ENCODE data around the gene AHCTF1.

AHCTF1 gene

DNA sequence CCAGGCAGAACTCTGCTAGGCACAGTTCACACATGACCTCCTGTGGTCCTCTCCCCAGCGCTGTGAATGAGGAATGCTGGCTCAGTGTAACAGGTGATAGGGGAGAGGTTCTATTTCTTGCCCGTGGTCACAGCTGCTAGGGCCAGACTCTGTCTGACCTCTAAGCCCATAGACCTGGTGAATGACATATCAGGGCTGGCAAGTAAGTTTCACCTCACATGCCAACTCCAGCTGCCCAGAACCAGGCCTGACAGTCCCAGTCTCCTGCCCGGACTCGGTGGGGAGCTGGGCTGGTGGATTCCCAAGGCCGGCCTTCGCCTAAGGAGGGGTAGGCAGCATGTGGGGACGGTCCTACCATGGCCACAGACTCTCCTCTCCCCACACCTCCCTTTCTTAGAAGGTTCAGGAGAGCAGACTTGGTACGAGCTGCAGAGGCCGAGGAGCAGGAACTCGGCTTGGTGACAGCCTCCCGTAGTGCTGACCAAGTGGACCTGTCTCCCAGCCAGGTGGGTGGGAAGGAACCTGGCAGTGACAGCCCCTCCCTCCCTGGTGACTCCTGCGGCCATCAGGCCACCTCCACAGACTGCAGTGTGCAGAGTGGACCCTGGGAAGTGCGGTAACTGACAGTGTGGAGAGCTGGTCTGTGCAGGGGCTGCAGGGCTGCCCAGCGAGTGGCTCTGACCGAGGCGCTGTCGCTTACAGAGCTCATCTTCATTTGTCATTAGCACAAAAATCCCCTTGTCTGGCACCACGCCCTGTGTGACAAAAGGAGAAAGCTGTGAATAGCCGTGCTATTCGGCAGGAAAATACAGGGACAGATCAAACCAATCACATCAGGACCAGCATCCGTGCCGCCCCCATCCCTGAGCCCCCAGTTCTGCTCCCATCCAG is 132.9 kb downstream of the AHCTF1 start:
- Histone ChIP-seq H3K4me3 (no peak overlapping the region), H3K9me3 (peaks cover 0 to 7% (median 0%) of the 10 kb centered on the region in 3 donors), H3K4me1 (no peaks in the 10 kb centered on the region), H3K27ac (no peak overlapping the region), H3K27me3 (peaks cover 0 to 31% of the 10 kb centered on the region in 2 donors), H3K36me3 (no peaks in the 10 kb centered on the region)
- DNase-seq: peak in 1 of 2 donors; percentile 48
- TF ChIP-seq, protein P1, sequence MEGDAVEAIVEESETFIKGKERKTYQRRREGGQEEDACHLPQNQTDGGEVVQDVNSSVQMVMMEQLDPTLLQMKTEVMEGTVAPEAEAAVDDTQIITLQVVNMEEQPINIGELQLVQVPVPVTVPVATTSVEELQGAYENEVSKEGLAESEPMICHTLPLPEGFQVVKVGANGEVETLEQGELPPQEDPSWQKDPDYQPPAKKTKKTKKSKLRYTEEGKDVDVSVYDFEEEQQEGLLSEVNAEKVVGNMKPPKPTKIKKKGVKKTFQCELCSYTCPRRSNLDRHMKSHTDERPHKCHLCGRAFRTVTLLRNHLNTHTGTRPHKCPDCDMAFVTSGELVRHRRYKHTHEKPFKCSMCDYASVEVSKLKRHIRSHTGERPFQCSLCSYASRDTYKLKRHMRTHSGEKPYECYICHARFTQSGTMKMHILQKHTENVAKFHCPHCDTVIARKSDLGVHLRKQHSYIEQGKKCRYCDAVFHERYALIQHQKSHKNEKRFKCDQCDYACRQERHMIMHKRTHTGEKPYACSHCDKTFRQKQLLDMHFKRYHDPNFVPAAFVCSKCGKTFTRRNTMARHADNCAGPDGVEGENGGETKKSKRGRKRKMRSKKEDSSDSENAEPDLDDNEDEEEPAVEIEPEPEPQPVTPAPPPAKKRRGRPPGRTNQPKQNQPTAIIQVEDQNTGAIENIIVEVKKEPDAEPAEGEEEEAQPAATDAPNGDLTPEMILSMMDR (IDR thresholded peaks at IDR 0.05): no peak
- intact Hi-C loops (cut with DNase I; ENCODE audit: low total_unique reads): no loop called here

DNA sequence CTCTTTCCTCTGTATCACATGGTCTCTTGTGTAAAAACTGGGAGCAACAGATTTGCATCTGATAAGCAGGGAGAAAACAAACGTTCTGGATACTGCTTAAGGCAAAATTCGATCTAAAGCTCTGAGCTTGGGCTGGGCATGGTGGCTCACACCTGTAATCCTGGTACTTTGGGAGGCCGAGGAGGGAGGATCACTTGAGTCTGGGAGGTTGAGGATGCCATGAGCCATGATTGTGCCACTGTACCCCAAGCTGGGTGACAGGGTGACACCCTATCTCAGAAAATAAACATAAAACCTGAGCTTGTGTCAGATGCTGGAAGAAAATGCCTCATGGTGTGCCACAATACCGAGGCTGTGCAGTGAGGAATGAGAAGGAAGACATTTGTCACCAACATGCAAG is 133.6 kb downstream of the AHCTF1 start:
- no peaks in the 10 kb centered on the region for H3K36me3 ChIP-seq
- intact Hi-C loops (cut with DNase I; ENCODE audit: low total_unique reads): no loop called here
- H3K4me1 ChIP-seq: no peaks in the 10 kb centered on the region
- H3K27me3 ChIP-seq: peaks cover 0 to 35% of the 10 kb centered on the region in 2 donors
- DNase-seq: no peak
- no peak overlapping the region for H3K4me3 ChIP-seq
- peaks cover 0 to 4% (median 0%) of the 10 kb centered on the region in 3 donors for H3K9me3 ChIP-seq
- no peak overlapping the region for H3K27ac ChIP-seq
- TF ChIP-seq, protein P1 (IDR thresholded peaks at IDR 0.05): no peak

DNA sequence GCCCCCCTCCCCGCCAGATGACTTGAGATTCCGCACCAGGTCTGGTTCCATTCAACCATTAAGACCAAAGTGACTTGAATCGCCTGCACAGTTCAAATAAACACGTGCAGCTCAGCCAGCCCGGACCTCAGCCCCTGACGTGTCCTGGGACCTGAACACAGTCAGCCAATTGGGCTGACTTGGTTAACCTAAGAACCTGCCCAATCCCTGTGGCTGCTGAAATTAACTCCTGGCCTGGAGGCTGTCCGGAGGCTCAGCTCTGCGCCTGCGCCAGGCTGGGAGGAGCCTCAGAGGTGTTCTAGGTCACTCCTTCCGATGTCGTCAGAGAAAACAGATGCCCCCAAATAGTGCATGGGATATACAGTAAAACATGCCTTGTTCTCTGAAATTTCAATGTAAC is 134.2 kb downstream of the AHCTF1 start:
- no peak overlapping the region for H3K4me3 ChIP-seq
- TF ChIP-seq, protein P1 (IDR thresholded peaks at IDR 0.05): no peak
- H3K4me1 ChIP-seq: no peaks in the 10 kb centered on the region
- H3K27me3 ChIP-seq: peaks cover 0 to 40% of the 10 kb centered on the region in 2 donors
- peak in 1 of 2 donors; percentile 38 for DNase-seq
- no peaks in the 10 kb centered on the region for H3K36me3 ChIP-seq
- no peak overlapping the region for H3K27ac ChIP-seq
- no peaks in the 10 kb centered on the region for H3K9me3 ChIP-seq
- intact Hi-C loops (cut with DNase I; ENCODE audit: low total_unique reads): no loop called here

DNA sequence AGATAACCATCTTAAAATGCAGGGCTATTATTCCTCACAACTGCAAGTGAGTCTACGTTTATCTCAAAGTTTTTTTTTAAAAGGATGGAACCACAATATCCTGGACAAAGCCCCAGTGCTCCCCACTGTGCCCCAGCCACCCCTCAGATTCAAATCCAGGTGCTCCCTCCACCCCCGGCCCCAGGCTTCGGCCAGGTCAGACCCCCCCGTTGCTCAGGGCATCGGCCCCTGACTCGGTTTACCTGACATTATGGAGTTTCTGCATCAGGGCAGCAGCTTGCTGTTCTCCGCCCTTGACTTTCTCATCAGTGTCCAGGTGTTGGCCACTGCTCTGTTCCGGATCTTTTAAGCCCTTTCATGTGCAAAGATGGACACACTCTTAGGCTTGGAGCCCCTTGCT is 134.6 kb downstream of the AHCTF1 start:
- H3K9me3 ChIP-seq: no peaks in the 10 kb centered on the region
- no peak overlapping the region for H3K27ac ChIP-seq
- TF ChIP-seq, protein P1 (IDR thresholded peaks at IDR 0.05): no peak
- H3K4me1 ChIP-seq: no peaks in the 10 kb centered on the region
- peaks cover 0 to 43% of the 10 kb centered on the region in 2 donors for H3K27me3 ChIP-seq
- no peak overlapping the region for H3K4me3 ChIP-seq
- intact Hi-C loops (cut with DNase I; ENCODE audit: low total_unique reads): no loop called here
- H3K36me3 ChIP-seq: no peaks in the 10 kb centered on the region
- DNase-seq: peak in 1 of 2 donors; percentile 39

DNA sequence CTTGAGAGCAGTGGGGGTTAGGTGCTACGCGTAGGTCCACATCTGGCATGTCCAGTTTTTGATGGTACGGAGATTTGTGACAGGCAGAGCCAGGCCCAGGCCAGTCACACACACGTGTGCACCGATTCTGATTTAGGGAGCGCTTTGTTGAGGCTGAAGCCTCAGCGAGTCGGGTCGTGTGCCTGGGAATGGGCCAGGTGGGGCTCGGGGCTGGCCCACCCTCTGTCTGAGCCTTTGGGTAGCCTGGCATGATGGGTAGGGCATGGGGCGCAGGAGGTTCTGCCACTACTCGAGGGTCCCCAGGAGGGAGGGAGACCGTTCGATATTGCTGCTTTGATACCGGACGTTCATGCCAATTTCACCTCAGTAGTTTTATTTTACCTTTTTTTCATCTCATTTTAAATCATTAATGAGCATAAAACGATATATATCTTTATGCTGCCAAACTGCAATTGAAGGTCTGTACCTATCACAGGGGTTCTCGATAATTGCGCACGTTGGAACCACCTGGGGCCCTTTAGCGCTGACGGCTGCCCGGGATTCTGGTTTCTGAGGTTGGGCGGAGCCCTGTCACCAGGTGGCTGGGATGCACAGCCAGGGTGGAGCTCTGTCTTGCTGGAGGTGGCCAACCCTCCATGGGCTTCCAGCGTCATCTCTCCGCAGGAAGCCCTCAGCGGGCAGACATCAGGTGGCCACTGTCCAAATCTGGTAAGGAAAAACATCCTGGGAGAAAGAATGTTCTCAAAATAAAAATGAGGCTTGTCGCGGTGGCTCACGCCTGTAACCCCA is 135.6 kb downstream of the AHCTF1 start:
- Histone ChIP-seq H3K36me3 (no peaks in the 10 kb centered on the region), H3K27me3 (peaks cover 0 to 53% of the 10 kb centered on the region in 2 donors), H3K4me3 (no peak overlapping the region), H3K27ac (no peak overlapping the region), H3K4me1 (no peaks in the 10 kb centered on the region), H3K9me3 (no peaks in the 10 kb centered on the region)
- intact Hi-C loops (cut with DNase I; ENCODE audit: low total_unique reads): no loop called here
- peak in 1 of 2 donors; percentile 43 for DNase-seq
- TF ChIP-seq, protein P1 (IDR thresholded peaks at IDR 0.05): no peak

All from tibial artery (tissue), 4 donors.